GM10266 (cell line): ENCODE results near the gene DOCK2.

Experiments used
- DNase-seq: peaks from one replicate; pipeline ENCODE4 v3.0.0; 2012; ENCODE audit errors: extremely low spot score
- TF ChIP-seq, protein P1 (sequence below): IDR thresholded peaks from 2 replicates; pipeline ENCODE4 v1.5.1; 2012; ENCODE audit warnings: mild to moderate bottlenecking, low read depth; ENCODE audit not compliant: control insufficient read depth, insufficient read depth; ENCODE audit errors: missing control alignments

DOCK2 gene

DNA sequence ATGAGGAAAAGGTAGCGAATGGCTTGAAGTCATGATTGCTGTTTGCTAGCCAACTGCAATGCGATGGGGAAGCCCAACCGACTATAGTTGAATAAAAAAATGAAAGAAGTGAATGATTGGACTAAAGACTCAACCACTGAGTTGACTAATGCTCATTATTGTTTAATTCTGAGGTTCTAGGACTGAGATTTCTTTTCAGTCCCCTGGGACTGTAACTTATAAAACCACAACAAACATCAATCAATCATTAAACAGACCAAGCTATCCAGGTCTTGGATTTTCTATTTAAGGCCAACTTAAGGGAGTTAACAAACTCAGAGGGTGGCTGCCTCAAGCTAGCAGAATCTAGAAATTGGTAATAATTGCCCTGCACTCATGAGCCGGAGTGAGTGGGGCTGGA is 154.2 kb downstream of the DOCK2 start:
- DNase-seq, result no peak
- TF ChIP-seq, protein P1, sequence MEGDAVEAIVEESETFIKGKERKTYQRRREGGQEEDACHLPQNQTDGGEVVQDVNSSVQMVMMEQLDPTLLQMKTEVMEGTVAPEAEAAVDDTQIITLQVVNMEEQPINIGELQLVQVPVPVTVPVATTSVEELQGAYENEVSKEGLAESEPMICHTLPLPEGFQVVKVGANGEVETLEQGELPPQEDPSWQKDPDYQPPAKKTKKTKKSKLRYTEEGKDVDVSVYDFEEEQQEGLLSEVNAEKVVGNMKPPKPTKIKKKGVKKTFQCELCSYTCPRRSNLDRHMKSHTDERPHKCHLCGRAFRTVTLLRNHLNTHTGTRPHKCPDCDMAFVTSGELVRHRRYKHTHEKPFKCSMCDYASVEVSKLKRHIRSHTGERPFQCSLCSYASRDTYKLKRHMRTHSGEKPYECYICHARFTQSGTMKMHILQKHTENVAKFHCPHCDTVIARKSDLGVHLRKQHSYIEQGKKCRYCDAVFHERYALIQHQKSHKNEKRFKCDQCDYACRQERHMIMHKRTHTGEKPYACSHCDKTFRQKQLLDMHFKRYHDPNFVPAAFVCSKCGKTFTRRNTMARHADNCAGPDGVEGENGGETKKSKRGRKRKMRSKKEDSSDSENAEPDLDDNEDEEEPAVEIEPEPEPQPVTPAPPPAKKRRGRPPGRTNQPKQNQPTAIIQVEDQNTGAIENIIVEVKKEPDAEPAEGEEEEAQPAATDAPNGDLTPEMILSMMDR, result no peak

DNA sequence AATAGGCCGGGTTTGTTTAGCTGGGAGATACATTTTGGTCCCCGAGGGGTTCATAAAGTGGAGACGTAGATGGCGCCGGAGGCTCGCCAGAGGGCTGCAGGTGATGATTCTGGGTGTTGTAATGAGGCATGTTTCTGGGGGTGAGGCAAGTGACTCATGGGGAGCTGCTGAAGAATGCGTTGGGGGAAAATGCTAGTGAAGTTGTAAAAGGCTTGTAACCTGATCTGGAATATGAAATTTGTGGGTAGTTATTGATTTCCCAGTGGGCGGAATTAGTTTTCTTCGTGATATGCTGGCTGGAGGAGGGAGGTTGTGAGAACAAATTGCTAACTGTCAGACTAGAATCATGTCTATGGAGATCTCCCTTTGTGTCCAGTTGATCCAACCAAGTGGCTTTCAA is 158.3 kb downstream of the DOCK2 start:
- no peak for DNase-seq
- TF ChIP-seq, protein P1, result no peak

DNA sequence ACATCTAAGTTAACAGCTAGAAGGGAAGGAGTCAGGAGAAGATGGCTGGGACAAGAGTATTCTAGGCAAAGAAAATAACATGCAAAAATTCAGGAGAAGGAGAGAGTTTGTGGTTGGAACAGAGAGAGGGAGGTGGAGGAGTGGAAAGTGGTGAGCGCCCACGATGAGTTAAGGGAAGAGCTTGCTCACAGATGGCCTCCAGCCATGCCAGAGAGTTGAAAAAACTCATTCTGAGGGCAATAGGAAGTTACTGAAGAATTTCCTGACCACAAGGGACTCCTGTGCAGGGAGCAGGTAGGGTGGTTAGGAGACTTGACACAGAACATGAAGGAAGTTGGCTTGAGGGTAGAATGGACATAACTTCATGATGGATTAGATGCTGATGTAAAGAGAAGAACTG is 159.7 kb downstream of the DOCK2 start:
- DNase-seq, result peak; percentile 11

DNA sequence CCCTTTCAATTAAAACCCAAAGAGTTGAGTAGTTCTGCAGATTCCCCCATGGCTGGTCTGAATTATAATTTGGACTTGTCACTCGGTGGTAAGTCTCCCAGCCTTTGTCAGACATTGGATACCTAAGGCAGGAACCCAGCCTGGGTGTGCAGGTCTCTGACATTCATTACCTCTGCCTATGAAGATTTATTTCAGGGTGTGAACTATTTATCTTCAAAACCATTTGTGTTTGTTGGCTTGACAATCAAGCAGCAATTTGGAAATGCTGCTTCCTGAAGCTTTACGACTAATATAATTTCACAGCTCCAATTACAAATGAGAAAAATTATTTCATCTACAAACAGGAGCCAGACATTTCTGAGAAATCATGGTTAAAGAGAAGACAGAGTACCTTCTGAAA is 160.5 kb downstream of the DOCK2 start:
- DNase-seq, result no peak
- TF ChIP-seq, protein P1, result no peak

More for the DNA sequence above, 159.7 kb downstream of the DOCK2 start:
- TF ChIP-seq, protein P1, result no peak

DNA sequence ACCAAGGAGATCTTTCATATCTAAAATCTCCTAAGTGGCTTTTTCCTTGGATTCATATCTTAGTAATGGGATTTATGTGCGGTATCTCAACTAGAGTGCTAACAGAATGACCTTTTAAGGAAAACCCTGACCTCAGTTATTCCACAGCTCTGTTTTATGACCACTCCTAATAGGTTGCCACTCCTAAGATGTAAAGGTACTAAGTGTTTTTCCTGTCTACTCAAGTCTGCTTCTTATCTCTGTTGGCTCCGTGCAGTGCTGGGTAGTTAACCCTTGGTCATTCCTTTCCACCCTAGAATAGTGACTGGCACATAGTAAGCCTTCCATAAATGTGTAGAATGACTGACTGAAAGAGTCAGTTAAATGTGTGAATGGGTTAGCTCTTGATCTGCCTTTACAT is 161.4 kb downstream of the DOCK2 start:
- DNase-seq, result no peak
- TF ChIP-seq, protein P1, result no peak

DNA sequence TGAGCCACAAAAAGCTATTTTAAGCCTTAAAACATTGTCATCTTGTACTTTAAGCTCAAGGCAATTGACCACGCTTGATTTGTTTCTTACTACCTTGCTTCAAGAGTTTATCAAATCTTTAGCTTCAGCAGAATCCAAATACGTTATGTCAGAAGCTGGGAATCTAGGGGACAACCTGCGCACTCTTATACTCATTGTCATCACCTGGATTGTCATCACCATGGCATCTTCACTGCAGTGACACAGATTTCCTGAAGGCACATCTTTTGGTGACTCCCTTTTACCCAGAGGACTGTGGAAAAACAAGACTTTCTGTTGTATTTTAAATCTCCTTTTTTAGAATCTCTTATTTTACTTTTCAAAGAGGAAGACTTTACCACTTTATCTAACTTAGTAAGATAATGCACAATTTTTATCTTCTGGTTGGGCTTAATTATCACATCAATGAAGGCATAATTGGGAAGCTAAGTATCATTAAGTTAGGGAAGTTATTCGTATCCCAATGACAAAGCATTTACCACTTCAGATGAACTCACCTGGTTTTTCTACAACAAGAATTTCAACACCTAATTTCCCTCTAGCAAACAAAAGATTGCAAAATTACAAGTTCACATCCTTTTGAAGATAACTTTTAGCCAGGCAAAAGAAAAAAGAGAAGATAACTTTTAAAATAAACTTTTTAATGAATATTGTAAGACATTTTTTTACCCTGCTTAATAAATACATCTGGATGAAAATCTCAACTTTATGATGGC is 162.0 kb downstream of the DOCK2 start:
- no peak for DNase-seq
- TF ChIP-seq, protein P1, result no peak

DNA sequence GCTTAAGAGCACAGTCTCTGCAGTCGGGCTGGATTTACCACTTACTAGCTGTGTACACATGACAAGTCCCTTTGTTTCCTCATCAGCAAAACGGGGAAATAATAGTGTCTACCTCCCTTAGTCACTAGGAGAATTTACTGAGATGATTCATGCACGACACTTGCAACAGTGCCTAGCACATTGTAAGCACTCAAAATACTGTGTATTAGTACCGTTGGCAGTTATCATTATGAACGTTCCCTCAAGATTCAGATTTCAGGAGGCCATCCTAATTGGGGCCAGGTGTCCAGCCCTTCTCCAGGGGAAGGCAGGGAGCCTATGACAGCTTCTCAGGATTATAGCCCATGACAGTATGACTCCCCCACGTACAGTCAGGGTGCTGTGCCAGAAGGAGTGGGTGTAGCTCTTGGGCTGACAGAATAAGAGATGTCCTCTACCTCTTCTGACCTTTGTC is 164.3 kb downstream of the DOCK2 start:
- TF ChIP-seq, protein P1, result no peak
- DNase-seq, result no peak
